NCI-H146 treated with DMSO at 0.1 percent for 48 hours (cell line): ENCODE measurements around the gene CPT2.

Source experiments
- DNase-seq: peaks from one replicate; lab custom pipeline; 2025; ENCODE audit not compliant: unreplicated experiment; lab: John Stamatoyannopoulos, UW

CPT2 gene

DNA sequence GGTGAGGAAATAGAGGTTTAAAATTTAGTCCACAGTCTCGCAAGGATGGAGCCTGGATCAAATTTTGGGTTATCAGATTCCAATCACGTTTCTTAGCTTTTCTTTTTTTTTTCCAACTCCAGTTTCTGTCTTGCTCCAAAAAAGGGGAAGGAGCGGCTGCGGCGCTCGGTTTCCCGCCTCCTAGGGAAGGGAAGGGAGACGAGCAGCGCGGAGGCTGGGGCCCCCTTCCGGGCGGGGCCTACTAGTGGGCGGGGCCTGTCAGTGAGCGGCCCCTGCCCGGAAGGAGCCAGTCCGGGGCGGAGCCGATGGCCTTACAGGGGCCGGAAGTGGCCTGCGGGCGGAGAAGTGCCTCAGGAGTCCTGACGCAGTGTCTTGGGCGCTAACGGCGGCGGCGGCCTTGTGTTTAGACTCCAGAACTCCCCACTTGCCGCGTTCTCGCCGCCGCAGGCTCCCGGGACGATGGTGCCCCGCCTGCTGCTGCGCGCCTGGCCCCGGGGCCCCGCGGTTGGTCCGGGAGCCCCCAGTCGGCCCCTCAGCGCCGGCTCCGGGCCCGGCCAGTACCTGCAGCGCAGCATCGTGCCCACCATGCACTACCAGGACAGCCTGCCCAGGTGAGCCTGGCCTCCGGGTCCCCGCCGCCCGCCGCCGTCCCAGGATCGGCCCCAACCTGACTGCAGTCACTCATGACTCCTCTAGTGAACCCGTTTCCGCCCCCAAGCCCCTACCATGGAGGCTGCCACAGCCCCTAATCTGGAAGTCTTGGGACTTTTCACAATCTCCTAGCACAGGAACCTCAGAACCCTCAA lies at the start of gene CPT2:
Gene CPT2, plus strand, starts transcription at position 340 of the 806 bp plus-strand sequence. Its CDS starts 120 bp downstream, at position 460.
- DNase-seq = peak; percentile 91

GRCh38 chr1:53147174-53147573 lies 49.5 kb upstream of the CPT2 start:
- no peak for DNase-seq

DNA sequence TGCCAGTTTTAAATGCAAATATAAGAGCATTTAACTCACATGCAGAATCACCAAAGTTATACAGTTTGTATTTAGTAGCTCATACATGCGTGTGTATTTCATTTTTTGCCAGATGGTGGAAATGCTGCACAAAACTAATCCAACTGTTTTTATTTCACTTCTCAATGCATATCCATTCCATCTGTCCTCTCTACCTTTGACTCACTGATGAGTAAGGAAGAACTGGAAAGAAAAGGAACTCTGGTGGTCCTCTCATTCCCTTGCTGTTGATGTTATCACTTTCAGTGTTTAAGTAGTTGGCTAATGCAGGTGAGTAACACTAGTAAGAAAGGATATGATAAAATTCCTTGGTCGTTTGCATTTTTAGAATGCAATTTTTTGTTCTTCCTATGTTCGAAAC lies 48.5 kb upstream of the CPT2 start:
- DNase-seq = no peak

- no peak for DNase-seq
Observed at GRCh38 chr1:53153752-53154151, 42.9 kb upstream of the CPT2 start.

- DNase-seq = no peak
Observed at GRCh38 chr1:53154859-53155438, 41.7 kb upstream of the CPT2 start.

GRCh38 chr1:53155534-53155933 lies 41.1 kb upstream of the CPT2 start:
- DNase-seq = peak; percentile 58

DNA sequence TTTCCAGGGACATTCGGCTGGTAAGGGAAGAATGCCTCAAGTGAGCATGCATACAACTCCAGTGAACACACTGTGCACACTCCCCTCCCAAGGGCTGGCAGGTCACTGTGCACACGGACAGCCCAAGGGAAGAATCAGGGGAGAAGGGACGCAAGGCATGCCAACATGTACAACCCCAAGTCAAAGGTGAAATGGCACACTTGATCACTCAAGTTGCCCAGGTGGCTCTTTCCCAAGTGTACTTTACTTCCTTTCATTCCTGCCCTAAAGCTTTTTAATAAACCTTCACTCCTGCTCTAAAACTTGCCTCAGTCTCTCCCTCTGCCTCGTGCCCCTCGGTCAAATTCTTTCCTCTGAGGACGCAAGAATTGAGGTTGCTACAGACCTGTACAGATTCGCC lies 40.7 kb upstream of the CPT2 start:
- DNase-seq = no peak

DNA sequence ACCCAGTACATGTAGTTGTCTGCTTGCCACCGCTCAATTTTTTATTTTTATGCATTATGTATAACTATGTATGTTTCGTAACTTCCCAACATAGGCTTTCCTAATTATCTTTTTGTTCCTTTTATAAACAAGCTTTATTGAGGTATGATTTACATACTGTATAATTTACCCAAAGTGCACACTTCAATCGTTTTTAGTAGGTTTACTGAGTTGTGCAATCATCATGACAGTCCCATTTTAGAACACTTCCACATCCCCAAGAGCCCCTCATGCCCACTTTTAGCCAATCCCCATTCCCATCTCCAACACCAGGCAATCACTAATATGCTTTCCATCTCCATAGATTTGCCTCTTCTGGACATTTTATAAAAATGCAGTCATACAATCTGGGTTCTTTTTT lies 39.8 kb upstream of the CPT2 start:
- DNase-seq = no peak

- no peak for DNase-seq
Observed at GRCh38 chr1:53158900-53159299, 37.7 kb upstream of the CPT2 start.

- DNase-seq = no peak
Observed at GRCh38 chr1:53160924-53161378, 35.7 kb upstream of the CPT2 start.

DNA sequence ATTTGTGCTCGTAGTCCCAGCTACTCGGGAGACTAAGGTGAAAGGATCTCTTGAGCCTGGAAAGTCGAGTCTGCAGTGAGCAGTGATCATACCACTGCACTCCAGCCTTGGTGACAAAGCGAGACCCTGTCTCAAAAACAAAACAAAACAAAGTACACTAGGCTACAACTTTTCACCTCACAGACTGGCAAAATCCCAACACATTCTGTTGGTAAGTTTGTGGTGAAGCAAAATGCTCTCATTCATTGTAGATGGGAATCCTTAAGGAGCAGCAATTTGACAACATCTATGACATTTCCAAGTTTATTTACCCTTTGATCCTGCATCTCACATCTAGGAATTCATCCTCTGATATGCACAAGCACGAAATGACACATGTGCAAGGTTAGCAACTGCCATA lies 34.0 kb upstream of the CPT2 start:
- no peak for DNase-seq

DNA sequence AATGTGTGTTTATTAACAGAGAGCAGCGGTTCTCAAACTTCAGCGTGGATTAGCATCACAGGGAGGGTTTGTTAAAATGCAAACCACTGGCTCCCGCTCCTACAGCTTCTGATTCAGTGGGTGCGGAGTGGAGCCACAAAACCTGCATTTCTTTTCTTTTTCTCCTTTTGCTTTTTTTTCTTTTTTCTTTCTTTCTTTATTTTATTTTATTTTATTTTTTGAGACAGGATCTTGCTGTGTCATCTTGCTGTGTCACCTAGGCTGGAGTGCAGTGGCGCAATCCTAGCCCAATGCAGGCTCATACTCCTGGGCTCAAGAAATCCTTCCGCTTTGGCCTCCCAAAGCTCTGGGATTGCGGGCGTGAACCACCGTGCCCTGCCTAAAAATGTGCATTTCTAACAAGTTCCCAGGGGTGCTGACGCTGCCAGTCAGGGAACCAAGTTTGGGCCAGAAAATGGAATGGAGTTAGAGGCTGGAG lies 33.3 kb upstream of the CPT2 start:
- DNase-seq = no peak

DNA sequence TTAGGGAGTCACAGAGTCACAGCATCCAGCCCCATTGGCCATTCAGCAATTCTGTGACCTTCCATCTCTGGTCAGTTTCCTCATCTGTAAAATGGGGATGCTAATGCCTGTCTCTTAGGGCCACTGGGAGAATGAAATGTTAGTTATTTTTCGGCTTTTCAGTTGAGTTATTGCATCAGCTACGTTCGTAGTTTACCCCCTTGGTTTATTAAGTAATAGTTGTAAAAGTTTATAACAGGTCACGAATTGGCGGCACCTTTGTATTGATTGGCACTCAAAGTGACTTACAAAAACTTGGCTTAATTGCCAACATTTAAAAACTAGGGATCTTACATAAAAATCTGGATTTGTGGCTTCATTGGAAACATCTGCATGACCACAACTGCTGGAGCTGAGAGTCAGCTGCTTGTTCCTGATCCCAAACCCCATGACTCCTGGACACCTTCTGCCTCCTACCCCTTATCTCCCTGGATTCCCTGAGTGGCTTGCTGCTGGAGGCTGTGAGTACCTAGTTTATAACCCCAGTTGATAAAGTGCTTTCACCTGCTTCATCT lies 31.1 kb upstream of the CPT2 start:
- DNase-seq = no peak

- no peak for DNase-seq
Observed at GRCh38 chr1:53166366-53166765, 30.3 kb upstream of the CPT2 start.

GRCh38 chr1:53166912-53167311 lies 29.7 kb upstream of the CPT2 start:
- DNase-seq = no peak

DNA sequence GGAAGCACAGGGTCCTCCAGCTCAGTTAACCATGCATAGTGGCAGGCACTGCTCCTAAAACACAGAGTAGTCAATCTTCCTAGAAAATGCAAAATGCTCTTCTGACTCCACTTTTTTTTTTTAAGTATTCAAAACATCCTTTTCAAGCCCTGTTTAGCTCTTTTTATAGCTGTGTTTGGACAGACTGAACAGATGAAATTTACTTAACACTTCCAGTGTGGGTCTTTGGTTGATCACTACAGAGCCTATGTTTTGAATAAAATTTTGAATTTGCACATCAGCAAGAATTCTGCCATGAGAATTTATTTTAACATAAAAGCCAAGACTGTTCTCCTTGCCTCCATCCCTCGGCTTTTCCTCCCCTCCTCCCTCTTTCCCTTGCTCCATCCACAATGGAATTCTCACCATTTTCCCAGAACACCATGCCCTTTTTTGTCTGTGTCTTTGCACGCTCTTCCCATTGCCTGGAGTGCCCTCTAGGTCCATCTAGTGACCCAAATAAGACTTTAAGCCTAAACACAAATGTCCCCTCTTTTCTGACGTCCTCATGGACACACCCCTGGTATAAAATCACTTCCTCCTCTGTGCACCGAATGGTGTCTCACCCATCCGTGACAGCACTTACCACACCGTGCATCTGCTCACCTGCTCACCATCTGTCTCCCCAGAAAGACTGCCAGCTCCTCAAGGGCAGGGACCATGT lies 24.0 kb upstream of the CPT2 start:
- DNase-seq = peak; percentile 38

GRCh38 chr1:53174971-53175913 lies 21.4 kb upstream of the CPT2 start:
- DNase-seq = no peak

- no peak for DNase-seq
Observed at GRCh38 chr1:53176452-53177208, 20.0 kb upstream of the CPT2 start.

DNA sequence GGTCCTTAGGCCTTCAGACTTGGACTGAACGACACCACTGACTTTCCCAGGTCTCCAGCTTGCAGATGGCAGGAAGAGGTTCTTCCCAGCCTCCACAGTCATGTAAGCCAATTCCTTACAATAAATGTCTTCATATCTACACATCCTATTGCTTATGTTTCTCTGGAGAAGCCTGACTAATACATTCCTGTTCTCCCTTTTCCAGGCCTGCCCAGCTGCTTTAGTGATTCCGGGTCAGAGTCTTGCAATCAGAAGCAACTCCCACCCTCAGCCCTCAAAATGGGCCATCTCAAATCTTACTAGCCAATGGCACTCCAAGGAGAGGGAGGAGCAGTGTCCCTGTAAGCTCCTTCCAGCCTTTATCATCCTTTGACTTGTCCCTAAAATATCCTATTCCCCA lies 16.4 kb upstream of the CPT2 start:
- DNase-seq = no peak

- no peak for DNase-seq
Observed at GRCh38 chr1:53180951-53181350, 15.7 kb upstream of the CPT2 start.
